ENCODE measurements around the gene RGS7. TPM values are rescaled to one million over a fixed set of nuclear protein-coding genes. Genes with fewer than 3 reads are reported as not detected.

The RGS7 gene
- total and polyA plus RNA-seq, 10 of the 15 experiments (the other 5 are each of a cell fraction or from before 2014, with no cell fraction given): not detected

GRCh38 chr1:240824238-240824637 is 532.8 kb downstream of the RGS7 start:
- intact Hi-C loops (cut with micrococcal nuclease; ENCODE audit: unreplicated experiment) (no loop called here), in situ Hi-C loops (cut with MboI) (no loop called here)
- ChIA-PET RAD21 (ENCODE audit: unreplicated experiment) (no interaction called here), POLR2A (no interaction called here), SMC1A (ENCODE audit: uncharacterized antibody, unreplicated experiment) (no interaction called here), CTCF (no interaction called here)
- Histone ChIP-seq H3K79me2 (ENCODE audit: control insufficient read depth, insufficient read depth, low read length) (no peaks in the 10 kb centered on the region), H3K4me3 (no peak overlapping the region), H4K20me1 (ENCODE audit: control insufficient read depth, insufficient read depth) (no peaks in the 10 kb centered on the region), H3K4me1 (ENCODE audit: control insufficient read depth, insufficient read depth, low read length) (no peaks in the 10 kb centered on the region), H2AFZ (ENCODE audit: control insufficient read depth, low read depth, low read length) (no peak overlapping the region), H3K9me3 (replicated peaks; ENCODE audit: control insufficient read depth, insufficient read depth, low read length) (no peaks in the 10 kb centered on the region), H3K9ac (ENCODE audit: control insufficient read depth, insufficient read depth, low read length) (no peak overlapping the region), H3K27ac (ENCODE audit: control insufficient read depth, insufficient read depth) (no peak overlapping the region), H3K36me3 (ENCODE audit: control insufficient read depth in 2 of 2, insufficient read depth in 2 of 2, low read length in 1 of 2) (no peaks in the 10 kb centered on the region), H3K27me3 (replicated peaks in 1 of 2; ENCODE audit: control insufficient read depth in 2 of 2, insufficient read depth in 2 of 2, low read length in 1 of 2) (no peaks in the 10 kb centered on the region), H3K4me2 (ENCODE audit: control insufficient read depth, insufficient read depth) (no peak overlapping the region)
- no TSS peak for BruUV-seq (replicated peaks)
- 22% methylated on average over 9 of the region's 9 CpGs for WGBS (ENCODE audit: insufficient coverage, insufficient replicate concordance, low lambda C conversion rate, missing lambda C conversion rate)
- DNase-seq (ENCODE audit: low read depth, low spot score) (no peak), ATAC-seq (no peak), FAIRE-seq (no peak)
- no peak for TF ChIP-seq BHLHE40 (IDR thresholded peaks at IDR 0.05; ENCODE audit: borderline replicate concordance in 1 of 2, low read depth in 2 of 2, low read length in 1 of 2)
- TF ChIP-seq, protein P1, sequence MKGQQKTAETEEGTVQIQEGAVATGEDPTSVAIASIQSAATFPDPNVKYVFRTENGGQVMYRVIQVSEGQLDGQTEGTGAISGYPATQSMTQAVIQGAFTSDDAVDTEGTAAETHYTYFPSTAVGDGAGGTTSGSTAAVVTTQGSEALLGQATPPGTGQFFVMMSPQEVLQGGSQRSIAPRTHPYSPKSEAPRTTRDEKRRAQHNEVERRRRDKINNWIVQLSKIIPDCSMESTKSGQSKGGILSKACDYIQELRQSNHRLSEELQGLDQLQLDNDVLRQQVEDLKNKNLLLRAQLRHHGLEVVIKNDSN (IDR thresholded peaks at IDR 0.05; ENCODE audit: borderline replicate concordance, extremely low read length, insufficient read depth, low read depth, low read length): no peak
- TF ChIP-seq PBX3 (IDR thresholded peaks at IDR 0.05; ENCODE audit: insufficient replicate concordance, low read depth, low read length): no peak
- no peak for TF ChIP-seq ZNF274 (IDR thresholded peaks at IDR 0.05; ENCODE audit: insufficient read depth, insufficient read length)
- TF ChIP-seq, protein P2, sequence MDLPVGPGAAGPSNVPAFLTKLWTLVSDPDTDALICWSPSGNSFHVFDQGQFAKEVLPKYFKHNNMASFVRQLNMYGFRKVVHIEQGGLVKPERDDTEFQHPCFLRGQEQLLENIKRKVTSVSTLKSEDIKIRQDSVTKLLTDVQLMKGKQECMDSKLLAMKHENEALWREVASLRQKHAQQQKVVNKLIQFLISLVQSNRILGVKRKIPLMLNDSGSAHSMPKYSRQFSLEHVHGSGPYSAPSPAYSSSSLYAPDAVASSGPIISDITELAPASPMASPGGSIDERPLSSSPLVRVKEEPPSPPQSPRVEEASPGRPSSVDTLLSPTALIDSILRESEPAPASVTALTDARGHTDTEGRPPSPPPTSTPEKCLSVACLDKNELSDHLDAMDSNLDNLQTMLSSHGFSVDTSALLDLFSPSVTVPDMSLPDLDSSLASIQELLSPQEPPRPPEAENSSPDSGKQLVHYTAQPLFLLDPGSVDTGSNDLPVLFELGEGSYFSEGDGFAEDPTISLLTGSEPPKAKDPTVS (IDR thresholded peaks at IDR 0.05; ENCODE audit: low read depth, low read length): no peak
- TF ChIP-seq MAX (IDR thresholded peaks at IDR 0.05; ENCODE audit: low read depth, low read length): no peak
- no peak for TF ChIP-seq ZSCAN29 (IDR thresholded peaks at IDR 0.05)
- no peak for TF ChIP-seq ELK1 (IDR thresholded peaks at IDR 0.05; ENCODE audit: low read depth, low read length)
- TF ChIP-seq PRDM15 (CRISPR knock-in tag; IDR thresholded peaks at IDR 0.05): no peak
- no peak for TF ChIP-seq STAT3 (IDR thresholded peaks at IDR 0.05; ENCODE audit: low read depth, low read length)

All from GM12878 (cell line).